Vagina (tissue), 2 donors: ENCODE measurements around the gene SNX32. TPM values are rescaled to one million over a fixed set of nuclear protein-coding genes. Genes with fewer than 3 reads are reported as not detected.
A peak's percentile ranks its signal among the peaks of the same experiment; 100 is the strongest.

Source experiments
- DNase-seq, 2 donors: peaks; one replicate each; pipeline ENCODE4 v3.0.0-alpha.2; 2017; ENCODE audit errors: extremely low spot score in 2 of 2
- H3K27ac ChIP-seq: fragments of 200-600 bp; sonication (generic); one replicate; pipeline ENCODE4 v1.5.1; 2019
- H3K27me3 ChIP-seq: fragments of 200-600 bp; sonication (generic); one replicate; pipeline ENCODE4 v1.5.1; 2019
- H3K36me3 ChIP-seq, 2 donors: fragments of 200-600 bp; sonication (generic); one replicate each; pipeline ENCODE4 v1.5.1; 2017 to 2019
- H3K4me1 ChIP-seq: fragments of 200-600 bp; sonication (generic); one replicate; pipeline ENCODE4 v1.5.1; 2019
- H3K4me3 ChIP-seq, 2 donors: fragments of 200-600 bp; sonication (generic); 1 replicate in 1 of 2; 2 replicates in 1 of 2; pipeline ENCODE4 v1.5.1; 2016 to 2019
- H3K9me3 ChIP-seq: fragments of 200-600 bp; sonication (generic); one replicate; pipeline ENCODE4 v1.5.1; 2019
- CTCF ChIP-seq, 3 experiments: fragments of 450-650 bp in 2 of 3; fragments of 200-600 bp in 1 of 3; sonication (generic) in 1 of 3; IDR thresholded peaks; one replicate each; pipeline ENCODE4 v1.5.1; 2017 to 2019; ENCODE audit warnings: antibody characterized with exemption in 3 of 3, mild to moderate bottlenecking in 2 of 3, moderate library complexity in 2 of 3
- POLR2A ChIP-seq, 2 donors: fragments of 450-650 bp; IDR thresholded peaks; one replicate each; pipeline ENCODE4 v1.6.1; 2017; ENCODE audit warnings: antibody characterized with exemption in 2 of 2, mild to moderate bottlenecking in 2 of 2, moderate library complexity in 2 of 2
- POLR2AphosphoS5 ChIP-seq, 2 donors: sonication (generic); formaldehyde crosslinking; IDR thresholded peaks; one replicate each; pipeline ENCODE4 v1.9.0; 2017; ENCODE audit warnings: antibody characterized with exemption in 2 of 2, mild to moderate bottlenecking in 2 of 2, low read depth in 1 of 2; ENCODE audit not compliant: insufficient read depth in 1 of 2
- intact Hi-C: fragments of 100-400 bp; cut with DNase I; formaldehyde crosslinking; loops from one replicate; pipeline ENCODE4 v1.15.1; 2023
- total RNA-seq: library from RNA; depleted of rRNA; stranded (reverse); fragments of >200 nt; gene quantifications from one replicate; pipeline ENCODE4 v1.2.3, GENCODE V29; 2016

Gene SNX32
- total RNA-seq, 1 donor from 2014 or later = 1.5 TPM

GRCh38 chr11:65882120-65883057 lies 48.6 kb downstream of the SNX32 start:
- Histone ChIP-seq H3K4me1 (peaks cover 23% of the 10 kb centered on the region), H3K36me3 (peaks cover 0 to 37% of the 10 kb centered on the region in 2 donors), H3K9me3 (no peaks in the 10 kb centered on the region), H3K27me3 (no peaks in the 10 kb centered on the region), H3K27ac (no peak overlapping the region), H3K4me3 (no peak overlapping the region)
- intact Hi-C loops = loop anchor here (5.0 kb wide), 1 partner anchor 35 kb away; the partner anchor contains the start of genes C11orf68 and DRAP1
- no peak for DNase-seq
- no peak for TF ChIP-seq POLR2A (IDR thresholded peaks at IDR 0.05)
- no peak for TF ChIP-seq POLR2AphosphoS5 (IDR thresholded peaks at IDR 0.05; ENCODE audit: insufficient read depth in 1 of 2, low read depth in 1 of 2)
- TF ChIP-seq CTCF (IDR thresholded peaks at IDR 0.05) = no peak

DNA sequence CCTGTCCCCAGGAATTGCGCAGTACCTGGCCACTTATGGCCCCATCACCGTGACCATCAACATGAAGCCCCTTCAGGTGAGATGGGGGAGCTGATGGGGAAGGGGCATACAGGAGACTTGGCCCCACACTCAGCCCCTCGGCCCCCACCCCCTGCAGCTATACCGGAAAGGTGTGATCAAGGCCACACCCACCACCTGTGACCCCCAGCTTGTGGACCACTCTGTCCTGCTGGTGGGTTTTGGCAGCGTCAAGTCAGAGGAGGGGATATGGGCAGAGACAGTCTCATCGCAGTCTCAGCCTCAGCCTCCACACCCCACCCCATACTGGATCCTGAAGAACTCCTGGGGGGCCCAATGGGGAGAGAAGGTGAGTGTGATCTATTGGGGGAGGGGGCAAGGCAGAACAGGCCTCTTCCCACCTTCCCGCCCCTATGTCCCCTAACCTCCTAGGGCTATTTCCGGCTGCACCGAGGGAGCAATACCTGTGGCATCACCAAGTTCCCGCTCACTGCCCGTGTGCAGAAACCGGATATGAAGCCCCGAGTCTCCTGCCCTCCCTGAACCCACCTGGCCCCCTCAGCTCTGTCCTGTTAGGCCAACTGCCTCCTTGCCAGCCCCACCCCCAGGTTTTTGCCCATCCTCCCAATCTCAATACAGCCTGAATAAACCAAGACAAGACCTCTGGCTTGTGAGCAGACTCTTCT lies 49.4 kb downstream of the SNX32 start:
- no peak overlapping the region for H3K4me3 ChIP-seq
- TF ChIP-seq POLR2AphosphoS5 (IDR thresholded peaks at IDR 0.05; ENCODE audit: insufficient read depth in 1 of 2, low read depth in 1 of 2) = no peak
- TF ChIP-seq CTCF (IDR thresholded peaks at IDR 0.05) = no peak
- no peak for TF ChIP-seq POLR2A (IDR thresholded peaks at IDR 0.05)
- no peak overlapping the region for H3K27ac ChIP-seq
- no peak for DNase-seq
- no peaks in the 10 kb centered on the region for H3K9me3 ChIP-seq
- no peaks in the 10 kb centered on the region for H3K27me3 ChIP-seq
- intact Hi-C loops = loop anchor here (5.0 kb wide), 1 partner anchor 34 kb away; the partner anchor contains the start of genes C11orf68 and DRAP1
- peaks cover 0 to 37% of the 10 kb centered on the region in 2 donors for H3K36me3 ChIP-seq
- H3K4me1 ChIP-seq = peaks cover 30% of the 10 kb centered on the region

DNA sequence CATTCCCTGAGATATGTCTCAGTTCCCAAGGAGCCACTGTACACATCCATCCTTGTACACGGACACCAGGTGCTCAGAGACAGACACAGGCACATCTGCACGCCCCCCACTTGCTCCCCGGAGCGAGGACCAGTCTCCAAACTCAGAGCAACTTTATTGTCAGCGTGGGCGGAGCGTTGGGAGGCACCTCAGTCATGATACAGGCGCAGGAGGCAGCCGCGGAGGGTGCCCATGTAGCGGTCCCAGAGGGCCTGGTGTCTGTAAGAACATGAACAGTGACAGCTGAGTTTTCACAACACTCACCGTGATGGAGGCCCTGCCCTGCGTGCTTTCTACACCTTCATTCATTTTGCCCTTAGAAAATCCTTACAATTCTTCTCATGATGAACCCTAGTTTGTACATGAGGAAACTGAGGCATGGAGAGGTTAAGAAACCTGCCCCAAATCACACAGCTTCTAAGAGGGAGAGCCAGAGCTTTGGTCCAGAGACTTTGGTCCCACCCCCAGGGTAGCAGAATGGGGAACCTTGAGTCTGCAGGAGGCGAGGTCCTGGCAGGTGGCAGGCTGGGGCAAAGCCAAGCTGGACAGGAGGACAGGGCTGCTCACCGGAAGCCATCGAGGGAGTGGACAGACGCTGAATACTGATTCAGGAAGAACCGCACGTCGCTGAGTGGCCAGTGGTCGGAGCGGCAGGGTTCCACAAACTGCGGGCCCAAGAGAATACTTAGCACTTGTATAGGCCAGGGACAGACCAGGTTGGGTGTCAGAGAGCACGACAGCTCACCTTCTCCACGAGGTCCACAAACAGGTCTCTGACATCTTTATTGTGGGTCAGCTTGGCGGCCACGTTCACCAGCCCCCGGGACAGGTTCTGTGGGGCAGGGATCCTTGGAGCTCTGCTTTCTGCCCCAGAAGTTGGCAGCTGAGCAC lies 50.3 kb downstream of the SNX32 start:
- Histone ChIP-seq H3K27me3 (no peaks in the 10 kb centered on the region), H3K36me3 (peaks cover 0 to 37% of the 10 kb centered on the region in 2 donors), H3K4me3 (no peak overlapping the region), H3K27ac (peak overlapping the region; percentile 33), H3K4me1 (peaks cover 34% of the 10 kb centered on the region), H3K9me3 (no peaks in the 10 kb centered on the region)
- TF ChIP-seq POLR2AphosphoS5 (IDR thresholded peaks at IDR 0.05; ENCODE audit: insufficient read depth in 1 of 2, low read depth in 1 of 2) (no peak), CTCF (IDR thresholded peaks at IDR 0.05) (no peak), POLR2A (IDR thresholded peaks at IDR 0.05) (no peak)
- DNase-seq = no peak
- intact Hi-C loops = loop anchor here (5.0 kb wide), 1 partner anchor 33 kb away; the partner anchor contains the start of genes C11orf68 and DRAP1

GRCh38 chr11:65884716-65885092 lies 50.9 kb downstream of the SNX32 start:
- Histone ChIP-seq H3K4me3 (no peak overlapping the region), H3K27ac (peak overlapping the region; percentile 33), H3K4me1 (peaks cover 41% of the 10 kb centered on the region), H3K9me3 (no peaks in the 10 kb centered on the region), H3K36me3 (peaks cover 0 to 37% of the 10 kb centered on the region in 2 donors), H3K27me3 (no peaks in the 10 kb centered on the region)
- DNase-seq = no peak
- TF ChIP-seq CTCF (IDR thresholded peaks at IDR 0.05) (peak; percentile 95 to 99 (median 95)), POLR2AphosphoS5 (IDR thresholded peaks at IDR 0.05; ENCODE audit: insufficient read depth in 1 of 2, low read depth in 1 of 2) (peak; percentile 50 to 75), POLR2A (IDR thresholded peaks at IDR 0.05) (no peak)
- intact Hi-C loops = loop anchor here (5.0 kb wide), 3 partner anchors 33 to 118 kb away; partner anchors contain the start of genes BANF1, C11orf68, DRAP1 and EIF1AD
